T-helper 1 cell treated with Interleukin-12 subunit alpha and Interleukin-12 subunit beta and Interleukin-4 antibody, amounts not matched to agents 30 μg/mL and 1 μg/mL, for 36 hours (primary cell): ENCODE results near the gene DAB2.
"Not testable (repeated sequence)": the region's sequence is repeated elsewhere in the genome, so short reads cannot be mapped to it uniquely, and the experiment has no call there.

ENCODE experiments used
- H3K27ac Mint-ChIP-seq: one replicate; pipeline ENCODE4 v1.8.0; 2021; ENCODE audit warnings: mild to moderate bottlenecking, mixed read lengths
- H3K27me3 Mint-ChIP-seq: one replicate; pipeline ENCODE4 v1.8.0; 2021; ENCODE audit warnings: low read depth, mixed read lengths
- H3K36me3 Mint-ChIP-seq: one replicate; pipeline ENCODE4 v1.8.0; 2021; ENCODE audit warnings: low read depth, mixed read lengths
- H3K4me1 Mint-ChIP-seq: one replicate; pipeline ENCODE4 v1.8.0; 2021; ENCODE audit warnings: low read depth, mixed read lengths
- H3K4me3 Mint-ChIP-seq: one replicate; pipeline ENCODE4 v1.8.0; 2021; ENCODE audit warnings: mild to moderate bottlenecking, moderate library complexity, mixed read lengths
- H3K9me3 Mint-ChIP-seq: one replicate; pipeline ENCODE4 v1.8.0; 2021; ENCODE audit warnings: mixed read lengths

The DAB2 gene

DNA sequence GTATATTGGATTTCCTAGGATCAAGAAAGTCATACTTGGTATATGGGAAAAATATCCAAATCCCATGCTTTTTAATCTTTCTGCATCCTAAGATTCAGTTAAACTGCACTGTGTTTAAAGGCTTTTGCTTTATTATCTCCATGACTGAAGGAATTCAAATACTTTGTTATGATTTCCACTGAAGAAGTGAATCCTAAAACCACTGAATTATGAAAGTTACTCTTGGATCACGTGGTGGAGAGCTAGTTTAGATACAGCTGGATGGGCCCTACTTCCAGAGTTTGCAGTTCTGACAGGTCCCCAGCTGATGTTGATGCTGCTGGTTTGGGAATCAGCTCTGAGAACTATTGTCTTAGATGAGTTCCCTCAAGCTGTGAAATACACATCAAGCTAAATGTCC is 5.0 kb downstream of the DAB2 start:
- H3K4me1 Mint-ChIP-seq = peaks cover 2% of the 10 kb centered on the region
- H3K27ac Mint-ChIP-seq = no peak overlapping the region
- no peaks in the 10 kb centered on the region for H3K36me3 Mint-ChIP-seq
- H3K4me3 Mint-ChIP-seq = no peak overlapping the region
- H3K9me3 Mint-ChIP-seq = no peaks in the 10 kb centered on the region
- peaks cover 54% of the 10 kb centered on the region for H3K27me3 Mint-ChIP-seq

DNA sequence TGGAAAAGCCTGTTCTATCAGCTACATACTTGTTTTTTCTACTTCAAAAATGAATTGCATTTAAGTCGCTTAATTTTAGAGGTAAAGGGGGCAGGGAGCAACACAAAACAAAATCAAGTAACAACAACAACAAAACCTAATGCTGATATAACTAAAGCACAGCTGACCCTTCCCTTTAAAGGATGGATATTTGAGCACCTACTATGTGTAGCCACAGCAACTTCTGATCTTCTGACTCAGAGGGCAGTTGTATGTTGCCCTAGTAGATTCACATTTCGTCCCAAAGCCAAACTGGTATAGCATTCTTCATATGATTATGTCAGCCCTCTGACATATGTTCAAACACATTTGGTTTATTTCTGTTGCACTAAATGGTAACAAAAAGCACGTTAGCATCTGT is 6.8 kb downstream of the DAB2 start:
- Mint-ChIP-seq H3K9me3 (no peaks in the 10 kb centered on the region), H3K27ac (no peak overlapping the region), H3K36me3 (no peaks in the 10 kb centered on the region), H3K4me3 (no peak overlapping the region), H3K27me3 (peaks cover 45% of the 10 kb centered on the region), H3K4me1 (no peaks in the 10 kb centered on the region)

DNA sequence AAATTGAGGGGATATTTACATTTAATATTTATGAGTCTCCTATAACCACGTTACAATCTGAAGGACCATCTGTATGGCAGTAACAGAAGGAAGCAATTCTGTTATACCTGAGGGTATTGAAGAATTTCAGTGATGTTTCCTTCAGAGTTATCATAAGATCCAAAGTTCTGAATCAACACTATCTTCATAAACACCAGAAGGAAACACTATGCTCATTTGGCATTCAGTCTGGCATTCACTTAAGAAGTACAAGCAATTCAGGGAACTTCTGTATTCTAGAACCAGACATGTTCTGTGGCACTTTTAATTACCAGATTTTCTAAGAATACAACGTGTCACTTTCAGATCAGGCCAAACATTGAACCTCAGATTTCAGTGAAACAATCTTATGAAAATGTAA is 9.6 kb downstream of the DAB2 start:
- H3K36me3 Mint-ChIP-seq = no peaks in the 10 kb centered on the region
- H3K27me3 Mint-ChIP-seq = peaks cover 49% of the 10 kb centered on the region
- H3K4me1 Mint-ChIP-seq = no peaks in the 10 kb centered on the region
- no peak overlapping the region for H3K4me3 Mint-ChIP-seq
- no peaks in the 10 kb centered on the region for H3K9me3 Mint-ChIP-seq
- no peak overlapping the region for H3K27ac Mint-ChIP-seq

DNA sequence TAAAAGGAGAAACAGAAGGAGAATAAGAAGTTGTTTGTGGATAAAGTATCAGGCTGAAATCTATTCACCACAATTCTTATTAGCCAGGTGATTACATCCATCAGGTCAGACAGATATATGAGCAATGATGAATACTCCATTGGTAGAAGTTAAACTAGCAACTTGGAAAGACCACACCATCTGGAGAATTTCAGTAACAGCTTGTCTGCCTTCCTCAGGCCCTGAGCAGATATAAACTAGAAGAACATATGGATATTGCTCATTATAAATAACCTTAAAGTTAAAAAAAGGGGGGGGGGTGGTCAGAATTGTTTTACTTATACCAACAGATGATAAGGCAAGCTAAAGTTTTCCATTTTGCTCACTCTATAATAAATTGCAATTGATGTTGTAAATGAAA is 10.4 kb downstream of the DAB2 start:
- Mint-ChIP-seq H3K9me3 (no peaks in the 10 kb centered on the region), H3K4me3 (no peak overlapping the region), H3K36me3 (no peaks in the 10 kb centered on the region), H3K4me1 (no peaks in the 10 kb centered on the region), H3K27ac (no peak overlapping the region), H3K27me3 (peaks cover 53% of the 10 kb centered on the region)

- no peak overlapping the region for H3K4me3 Mint-ChIP-seq
- peaks cover 49% of the 10 kb centered on the region for H3K27me3 Mint-ChIP-seq
- no peaks in the 10 kb centered on the region for H3K4me1 Mint-ChIP-seq
- no peaks in the 10 kb centered on the region for H3K9me3 Mint-ChIP-seq
- H3K36me3 Mint-ChIP-seq = no peaks in the 10 kb centered on the region
- H3K27ac Mint-ChIP-seq = no peak overlapping the region
Observed at GRCh38 chr5:39413771-39414170, 11.0 kb downstream of the DAB2 start.

DNA sequence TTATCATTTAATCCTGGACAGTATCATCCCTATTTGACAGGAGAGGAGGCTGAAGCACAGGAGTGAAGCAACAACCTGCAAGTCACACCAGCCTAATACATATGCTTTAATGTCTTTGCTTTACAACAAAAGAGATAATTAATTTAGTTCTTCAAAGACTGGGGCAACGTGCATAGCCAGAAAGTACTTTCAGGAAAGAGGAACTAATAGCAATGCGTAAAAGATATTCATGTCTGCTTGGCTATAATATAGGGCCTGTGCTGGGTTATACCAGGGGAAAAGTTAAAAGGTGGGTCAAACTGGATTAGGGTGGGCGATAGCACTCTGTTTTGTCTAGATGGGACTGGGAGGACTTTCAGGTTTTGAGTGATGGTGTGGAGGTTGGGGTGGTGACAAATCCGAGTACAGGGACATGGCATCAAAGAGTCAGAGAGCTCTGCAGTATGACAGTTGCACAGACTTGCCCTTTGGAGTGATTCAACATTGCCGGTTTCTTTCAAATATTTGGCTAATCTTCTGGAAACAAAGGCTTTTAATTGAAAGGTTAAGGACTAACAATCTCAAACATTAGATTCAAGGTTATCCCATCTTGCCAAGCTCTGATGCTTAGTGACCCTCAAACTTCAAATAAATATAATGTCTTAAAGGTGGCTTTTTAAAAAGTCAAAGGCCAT is 11.9 kb downstream of the DAB2 start:
- Mint-ChIP-seq H3K27ac (no peak overlapping the region), H3K4me1 (no peaks in the 10 kb centered on the region)

DNA sequence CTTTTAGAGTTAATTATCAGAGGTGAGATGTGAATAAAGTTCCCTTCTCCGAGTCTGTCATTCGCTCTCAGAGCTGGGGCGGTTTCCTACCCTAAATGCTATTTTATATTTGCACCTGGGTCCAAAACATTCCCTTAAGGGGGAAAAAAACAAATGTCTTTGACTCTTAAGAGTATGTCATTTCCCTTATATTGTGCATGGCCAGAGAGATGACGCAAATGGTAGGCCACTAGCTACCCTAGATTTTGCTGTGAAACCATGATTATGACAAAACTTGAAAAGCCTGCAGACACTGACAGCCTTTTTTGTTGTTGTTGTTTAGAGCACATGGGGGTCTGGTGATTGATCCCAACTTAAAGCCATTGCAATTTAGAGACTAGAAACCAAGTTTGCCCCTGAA is 12.8 kb downstream of the DAB2 start:
- no peak overlapping the region for H3K4me3 Mint-ChIP-seq
- H3K27ac Mint-ChIP-seq = no peak overlapping the region
- no peaks in the 10 kb centered on the region for H3K4me1 Mint-ChIP-seq
- no peaks in the 10 kb centered on the region for H3K9me3 Mint-ChIP-seq
- H3K27me3 Mint-ChIP-seq = peaks cover 43% of the 10 kb centered on the region
- H3K36me3 Mint-ChIP-seq = no peaks in the 10 kb centered on the region

More for the DNA sequence above, 11.9 kb downstream of the DAB2 start:
- Mint-ChIP-seq H3K36me3 (no peaks in the 10 kb centered on the region), H3K27me3 (peaks cover 47% of the 10 kb centered on the region), H3K9me3 (no peaks in the 10 kb centered on the region), H3K4me3 (no peak overlapping the region)

- no peak overlapping the region for H3K27ac Mint-ChIP-seq
Observed at GRCh38 chr5:39411061-39411460, 13.7 kb downstream of the DAB2 start.

DNA sequence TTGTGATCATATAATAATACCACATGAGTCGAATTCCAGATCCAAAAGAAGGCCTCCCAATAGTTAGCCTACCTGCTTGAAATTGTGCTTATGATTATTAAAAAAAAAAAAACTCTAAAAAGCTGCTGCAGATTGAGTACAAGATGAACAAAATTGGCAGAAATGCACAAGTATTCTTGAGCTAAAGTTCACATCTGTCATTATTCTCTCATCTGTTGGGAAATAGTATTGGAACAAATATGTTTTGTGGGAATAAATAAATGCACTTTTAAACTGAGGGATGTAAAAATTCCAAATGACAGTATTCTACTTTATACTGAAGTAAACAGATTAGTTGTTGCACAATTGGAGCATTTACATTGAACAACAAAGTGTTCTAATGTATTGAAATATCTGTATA is 15.7 kb downstream of the DAB2 start:
- peaks cover 35% of the 10 kb centered on the region for H3K27me3 Mint-ChIP-seq
- no peak overlapping the region for H3K4me3 Mint-ChIP-seq
- H3K36me3 Mint-ChIP-seq = no peaks in the 10 kb centered on the region
- no peak overlapping the region for H3K27ac Mint-ChIP-seq
- no peaks in the 10 kb centered on the region for H3K9me3 Mint-ChIP-seq
- H3K4me1 Mint-ChIP-seq = no peaks in the 10 kb centered on the region

More at GRCh38 chr5:39411061-39411460, 13.7 kb downstream of the DAB2 start:
- Mint-ChIP-seq H3K4me1 (no peaks in the 10 kb centered on the region), H3K4me3 (no peak overlapping the region), H3K9me3 (no peaks in the 10 kb centered on the region), H3K36me3 (no peaks in the 10 kb centered on the region), H3K27me3 (peaks cover 39% of the 10 kb centered on the region)

GRCh38 chr5:39405083-39405843 is 19.5 kb downstream of the DAB2 start:
- peaks cover 9% of the 10 kb centered on the region for H3K27me3 Mint-ChIP-seq
- H3K36me3 Mint-ChIP-seq = no peaks in the 10 kb centered on the region
- H3K4me3 Mint-ChIP-seq = no peak overlapping the region
- no peak overlapping the region for H3K27ac Mint-ChIP-seq
- no peaks in the 10 kb centered on the region for H3K4me1 Mint-ChIP-seq
- H3K9me3 Mint-ChIP-seq = no peaks in the 10 kb centered on the region

DNA sequence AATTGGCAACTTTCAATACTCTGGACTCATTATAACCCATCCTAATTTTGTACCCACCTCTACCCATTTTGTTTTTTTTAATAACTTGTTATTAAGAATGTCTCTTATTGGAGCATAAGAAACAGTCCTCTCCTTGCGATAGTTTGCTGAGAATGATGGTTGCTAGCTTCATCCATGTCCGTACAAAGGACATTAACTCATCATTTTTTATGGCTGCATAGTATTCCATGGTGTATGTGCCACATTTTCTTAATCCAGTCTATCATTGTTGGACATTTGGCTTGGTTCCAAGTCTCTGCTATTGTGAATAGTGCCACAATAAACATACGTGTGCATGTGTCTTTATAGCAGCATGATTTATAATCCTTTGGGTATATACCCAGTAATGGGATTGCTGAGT is 21.0 kb downstream of the DAB2 start:
- not testable (repeated sequence) for H3K36me3 Mint-ChIP-seq, H3K4me1 Mint-ChIP-seq, H3K9me3 Mint-ChIP-seq, H3K27me3 Mint-ChIP-seq, H3K27ac Mint-ChIP-seq, H3K4me3 Mint-ChIP-seq

- not testable (repeated sequence) for H3K27me3 Mint-ChIP-seq, H3K27ac Mint-ChIP-seq, H3K9me3 Mint-ChIP-seq, H3K4me3 Mint-ChIP-seq, H3K36me3 Mint-ChIP-seq, H3K4me1 Mint-ChIP-seq
Observed at GRCh38 chr5:39402140-39402539, 22.6 kb downstream of the DAB2 start.

DNA sequence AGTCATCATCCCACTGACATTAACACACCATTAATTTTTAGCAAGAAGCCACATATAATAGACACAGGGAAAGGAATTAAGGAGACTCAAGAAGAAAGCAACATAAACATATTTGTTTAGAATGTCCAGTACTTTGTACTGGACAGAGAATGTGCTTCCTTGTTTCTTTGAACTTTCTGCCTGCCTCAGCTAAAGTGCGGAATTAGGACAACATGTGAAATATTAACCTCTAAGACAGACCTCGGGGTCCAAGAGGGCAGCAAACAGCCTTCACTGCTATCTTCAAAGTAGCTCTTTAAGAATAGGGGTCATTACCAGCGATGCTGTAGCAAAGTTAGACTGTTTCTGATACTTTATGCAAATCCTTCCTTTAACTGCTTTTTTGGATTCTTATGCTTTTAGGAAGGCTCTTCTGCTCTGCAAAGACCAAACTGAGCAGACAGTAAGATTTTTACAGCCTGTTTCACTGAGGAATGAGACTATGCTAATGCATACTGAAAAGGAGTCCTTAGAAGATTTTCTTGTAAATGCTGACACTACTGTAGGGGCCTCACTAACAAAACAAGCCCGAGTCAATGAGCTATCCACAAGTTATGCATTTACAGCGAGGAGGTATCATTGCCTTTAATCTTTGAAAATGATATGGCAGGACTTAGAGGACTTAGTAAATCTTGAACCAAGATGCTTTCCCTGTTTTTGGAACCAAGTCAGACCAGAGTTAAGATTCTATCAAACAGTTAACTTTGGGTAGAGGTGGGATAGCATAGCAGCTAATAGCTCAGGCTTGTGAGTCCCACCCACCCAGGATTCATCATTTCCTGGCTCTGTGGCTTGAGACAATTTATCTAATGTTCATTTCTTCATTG is 23.8 kb downstream of the DAB2 start:
- Mint-ChIP-seq H3K4me3 (no peak overlapping the region), H3K9me3 (no peaks in the 10 kb centered on the region), H3K36me3 (no peaks in the 10 kb centered on the region), H3K27ac (no peak overlapping the region), H3K27me3 (no peaks in the 10 kb centered on the region), H3K4me1 (no peaks in the 10 kb centered on the region)

DNA sequence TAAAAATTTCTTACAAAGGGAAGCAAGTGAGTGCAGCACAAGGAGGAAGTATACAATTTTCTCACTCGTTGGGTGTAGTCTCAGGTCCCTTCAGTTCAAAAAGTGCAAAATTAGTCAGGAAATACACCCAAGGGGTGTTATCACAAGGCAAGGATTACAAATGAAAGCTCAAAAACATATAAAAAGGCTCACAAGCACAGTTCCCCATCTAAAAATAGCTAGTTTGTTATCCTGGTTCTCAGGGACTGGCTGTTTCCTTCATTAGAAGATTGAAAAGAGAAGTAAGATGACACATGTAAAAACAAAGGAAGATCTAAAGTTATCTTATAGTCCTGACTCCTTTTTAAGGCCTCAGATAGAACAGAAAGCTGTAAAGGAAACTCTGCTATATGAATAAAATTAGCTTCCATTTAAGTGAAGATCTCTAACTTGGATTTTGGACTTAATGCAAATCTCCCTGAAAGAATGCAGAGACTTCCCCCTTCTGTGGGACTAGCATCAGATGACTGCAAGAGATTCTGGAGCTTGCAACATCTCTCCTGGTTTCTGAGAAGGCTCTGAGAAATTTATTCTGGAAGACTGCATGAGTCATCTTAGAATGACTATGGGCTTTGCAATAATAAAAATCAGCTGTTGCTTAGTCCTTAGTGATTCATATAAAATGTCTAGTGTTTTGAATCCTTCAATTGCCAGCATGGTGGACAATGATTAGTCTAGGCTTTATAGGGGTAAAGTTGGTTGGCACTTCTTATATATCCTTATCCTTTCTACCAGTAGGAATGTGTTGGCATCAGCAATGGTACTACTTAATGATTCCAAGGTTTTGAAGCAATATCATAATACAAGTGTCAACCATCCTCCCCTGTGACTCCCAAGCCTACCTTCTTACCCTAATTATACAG is 25.4 kb downstream of the DAB2 start:
- Mint-ChIP-seq H3K27me3 (no peaks in the 10 kb centered on the region), H3K4me3 (no peak overlapping the region), H3K4me1 (no peaks in the 10 kb centered on the region), H3K36me3 (no peaks in the 10 kb centered on the region), H3K9me3 (no peaks in the 10 kb centered on the region), H3K27ac (no peak overlapping the region)
